Suppressor macrophage (primary cell): ENCODE data around the gene PCK1.

ENCODE experiments used
- DNase-seq, 4 experiments: peaks; one replicate each; pipeline ENCODE4 v3.0.0-alpha.2; 2020 to 2022

Gene PCK1

GRCh38 chr20:57577679-57578475 is 17.0 kb downstream of the PCK1 start:
- DNase-seq, result no peak

GRCh38 chr20:57578476-57579165 is 17.7 kb downstream of the PCK1 start:
- no peak for DNase-seq

- DNase-seq, result no peak
These were observed 18.5 kb downstream of the PCK1 start for GRCh38 chr20:57579331-57579897.

GRCh38 chr20:57579898-57580447 is 19.1 kb downstream of the PCK1 start:
- DNase-seq, result no peak

GRCh38 chr20:57580478-57581201 is 19.7 kb downstream of the PCK1 start:
- no peak for DNase-seq

- peak; percentile 78 to 92 (median 87) for DNase-seq
These were observed 20.5 kb downstream of the PCK1 start for GRCh38 chr20:57581202-57582028.

- DNase-seq, result no peak
These were observed 21.1 kb downstream of the PCK1 start for GRCh38 chr20:57582029-57582378.

GRCh38 chr20:57582432-57583288 is 21.8 kb downstream of the PCK1 start:
- peak in 2 of 4 experiments; percentile 13 to 15 for DNase-seq

GRCh38 chr20:57583289-57584257 is 22.7 kb downstream of the PCK1 start:
- no peak for DNase-seq

GRCh38 chr20:57584768-57585461 is 24.0 kb downstream of the PCK1 start:
- no peak for DNase-seq

- no peak for DNase-seq
These were observed 24.7 kb downstream of the PCK1 start for GRCh38 chr20:57585466-57586213.

GRCh38 chr20:57586370-57586793 is 25.5 kb downstream of the PCK1 start:
- DNase-seq, result no peak

- no peak for DNase-seq
These were observed 26.0 kb downstream of the PCK1 start for GRCh38 chr20:57586943-57587277.

GRCh38 chr20:57587278-57587988 is 26.5 kb downstream of the PCK1 start:
- DNase-seq, result no peak

GRCh38 chr20:57587989-57588377 is 27.1 kb downstream of the PCK1 start:
- no peak for DNase-seq

- DNase-seq, result no peak
These were observed 27.7 kb downstream of the PCK1 start for GRCh38 chr20:57588596-57588995.

- no peak for DNase-seq
These were observed 28.3 kb downstream of the PCK1 start for GRCh38 chr20:57589123-57589727.
